GM21723 (cell line): ENCODE results near the gene IMMP2L.

Experiments
- ATAC-seq: cut with Tn5 transposase; IDR thresholded peaks from one replicate; pipeline ENCODE4 v1.9.1; 2021; ENCODE audit warnings: mild to moderate bottlenecking, moderate library complexity; ENCODE audit not compliant: unreplicated experiment

Gene IMMP2L

GRCh38 chr7:110623436-110623835 is 938.9 kb downstream of the IMMP2L start:
- no peak for ATAC-seq

- no peak for ATAC-seq
Observed at GRCh38 chr7:110621289-110621688, 941.0 kb downstream of the IMMP2L start.

- no peak for ATAC-seq
Observed at GRCh38 chr7:110620110-110620735, 942.1 kb downstream of the IMMP2L start.
